ENCODE measurements around the gene SPIRE2.
"Not testable (repeated sequence)": the region's sequence is repeated elsewhere in the genome, so short reads cannot be mapped to it uniquely, and the experiment has no call there.

Gene SPIRE2

DNA sequence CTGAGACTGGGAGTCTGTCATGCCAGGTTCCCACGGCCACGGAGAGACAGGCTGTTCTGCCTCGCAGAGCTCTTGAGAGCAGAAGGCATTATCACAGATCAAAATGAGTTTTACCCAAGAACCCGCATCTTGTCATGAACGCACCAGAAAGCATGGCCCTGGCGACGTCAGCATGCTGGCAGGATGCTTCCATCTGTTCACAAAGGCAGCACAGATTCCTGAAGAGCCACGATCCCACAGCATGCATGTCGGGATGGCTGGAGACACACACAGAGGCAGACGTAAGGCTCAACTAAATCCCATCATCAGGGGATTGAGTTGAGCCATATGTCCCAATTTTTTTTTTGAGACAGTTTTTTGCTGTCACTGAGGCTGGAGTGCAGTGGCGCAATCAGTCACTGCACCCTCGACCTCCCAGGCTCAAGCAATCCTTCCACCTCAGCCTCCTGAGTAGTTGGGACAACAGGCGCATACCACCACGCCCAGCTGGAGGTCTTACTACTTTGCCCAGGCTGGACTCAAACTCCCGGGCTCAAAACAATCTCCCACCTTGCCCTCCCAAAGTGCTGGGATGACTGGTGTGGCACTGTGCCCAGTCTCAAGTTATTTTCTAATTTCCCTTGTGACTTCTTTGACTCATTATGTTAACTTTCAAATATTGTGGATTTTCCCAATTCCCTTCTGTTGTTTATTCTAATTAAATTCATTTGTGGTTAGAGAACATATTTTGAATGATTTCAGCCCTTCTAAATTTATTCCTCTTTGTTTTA lies 23.0 kb upstream of the SPIRE2 start:
- Histone ChIP-seq H3K27ac (no peak overlapping the region), H3K4me3 (no peak overlapping the region)

DNA sequence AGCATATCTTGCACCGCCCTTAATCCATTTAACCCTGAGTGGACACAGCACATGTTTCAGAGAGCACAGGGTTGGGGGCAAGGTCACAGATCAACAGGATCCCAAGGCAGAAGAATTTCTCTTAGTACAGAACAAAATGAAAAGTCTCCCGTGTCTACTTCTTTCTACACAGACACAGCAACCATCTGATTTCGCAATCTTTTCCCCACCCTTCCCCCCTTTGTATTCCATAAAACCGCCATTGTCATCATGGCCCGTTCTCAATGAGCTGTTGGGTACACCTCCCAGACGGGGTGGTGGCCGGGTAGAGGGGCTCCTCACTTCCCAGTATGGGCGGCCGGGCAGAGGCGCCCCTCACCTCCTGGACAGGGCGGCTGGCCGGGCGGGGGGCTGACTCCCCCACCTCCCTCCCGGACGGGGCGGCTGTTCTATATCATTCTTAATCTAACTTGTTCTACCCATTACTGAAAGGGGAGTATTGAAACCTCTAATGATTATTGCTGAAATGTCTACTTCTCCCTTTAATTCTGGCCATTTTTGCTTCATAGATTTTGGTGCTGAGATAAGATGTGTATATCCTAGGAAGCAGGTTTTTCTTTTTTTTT lies 21.6 kb upstream of the SPIRE2 start:
- H3K4me3 ChIP-seq, H3K27ac ChIP-seq: not testable (repeated sequence)

DNA sequence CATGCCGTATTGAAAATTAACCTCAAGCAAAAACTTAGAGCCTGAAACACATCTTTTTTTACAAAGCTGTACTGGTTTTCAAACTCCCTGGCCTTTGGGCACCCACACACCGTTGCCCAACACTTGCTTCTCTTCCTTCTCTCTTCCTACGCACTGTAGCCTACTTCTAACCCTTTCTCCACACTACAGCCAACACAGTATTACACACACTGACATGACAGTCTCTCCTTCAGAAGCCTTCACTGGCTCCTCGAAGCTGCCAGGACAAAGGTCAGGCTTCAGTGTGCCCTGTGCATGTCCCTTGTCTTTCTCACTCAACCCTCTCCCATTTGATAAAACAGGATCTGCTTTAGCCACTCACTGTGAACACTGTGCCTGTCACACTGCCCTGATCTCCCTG lies 19.8 kb upstream of the SPIRE2 start:
- H3K4me3 ChIP-seq: no peak overlapping the region
- H3K27ac ChIP-seq: no peak overlapping the region

DNA sequence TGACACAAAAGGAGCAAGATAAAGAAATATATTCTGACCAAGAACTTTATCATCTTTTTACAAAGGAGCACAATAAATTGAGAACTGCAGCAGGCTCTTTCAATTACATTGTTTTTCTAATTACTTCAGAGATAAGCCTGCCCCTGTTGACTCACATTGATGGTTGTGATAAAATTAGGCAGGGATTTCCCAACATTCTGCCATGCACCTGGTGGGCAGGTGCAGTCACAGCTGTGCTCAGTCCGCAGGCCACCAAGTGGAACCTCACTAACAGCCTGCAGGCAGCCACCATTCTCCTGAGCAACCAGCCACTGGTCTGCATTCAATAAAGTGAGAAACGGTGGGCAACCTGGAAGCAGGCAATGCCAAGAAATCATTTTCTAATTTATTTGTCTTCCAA lies 17.0 kb upstream of the SPIRE2 start:
- no peak overlapping the region for H3K27ac ChIP-seq
- no peak overlapping the region for H3K4me3 ChIP-seq

DNA sequence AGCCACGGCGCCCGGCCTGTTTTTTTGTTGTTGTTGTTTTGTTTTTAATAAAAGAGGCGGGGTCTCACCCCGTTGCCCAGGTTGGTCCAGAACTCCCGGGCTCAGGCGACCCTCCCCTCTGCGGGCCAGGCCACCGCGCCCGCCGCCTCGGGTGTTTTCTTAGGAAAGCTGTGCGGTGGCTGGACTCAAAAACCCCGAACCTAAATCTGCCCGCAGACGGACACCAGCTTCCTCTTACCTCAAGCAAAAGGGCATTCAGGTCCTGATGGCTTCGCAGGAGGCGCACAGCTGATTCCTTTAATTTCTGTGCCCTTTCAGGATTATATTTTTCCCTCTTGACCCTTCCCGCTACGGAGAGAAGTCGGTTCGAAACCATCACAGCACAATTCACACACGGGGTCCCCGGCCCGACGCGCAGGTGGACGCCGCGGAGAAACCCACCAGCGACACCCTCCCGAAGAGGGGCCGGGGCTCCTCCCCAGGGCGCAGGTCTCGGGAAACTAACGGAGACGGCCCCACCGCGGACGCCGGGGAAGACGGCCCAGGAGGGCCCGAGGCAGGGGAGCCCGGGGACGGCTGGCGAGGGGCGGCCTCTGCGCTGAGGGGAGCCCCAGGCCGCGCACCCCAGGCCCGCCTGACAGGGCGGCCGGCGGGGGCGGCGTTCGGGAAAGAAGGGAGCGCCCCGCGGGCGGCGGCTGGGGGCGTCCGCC lies 12.5 kb upstream of the SPIRE2 start:
- peak overlapping the region; percentile 66 to 82 (median 74) for H3K4me3 ChIP-seq
- H3K27ac ChIP-seq: peak overlapping the region in 9 of 21 experiments; percentile 50 to 93 (median 83)

DNA sequence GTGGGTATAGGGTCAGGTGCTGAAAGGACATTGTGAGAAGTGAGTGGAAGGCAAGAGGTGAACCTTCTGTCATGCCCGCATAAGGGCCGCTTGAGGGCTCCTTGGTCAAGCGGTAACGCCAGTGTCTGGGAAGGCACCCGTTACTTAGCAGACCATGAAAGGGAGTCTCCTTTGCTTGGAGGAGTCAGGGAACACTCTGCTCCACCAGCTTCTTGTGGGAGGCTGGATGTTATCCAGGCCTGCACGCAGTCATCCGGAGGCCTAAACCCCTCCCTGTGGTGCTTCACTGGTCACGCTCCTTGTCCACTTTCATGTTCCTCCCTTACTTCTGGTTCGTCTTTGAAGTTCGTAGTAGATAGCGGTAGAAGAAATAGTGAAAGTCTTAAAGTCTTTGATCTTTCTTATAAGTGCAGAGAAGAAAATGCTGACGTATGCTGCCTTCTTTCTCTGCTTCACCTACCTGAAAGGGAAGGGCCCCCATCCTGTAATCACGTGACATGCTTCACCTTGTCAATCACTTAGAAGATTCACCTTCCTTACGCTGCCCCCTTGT lies 9.3 kb upstream of the SPIRE2 start:
- not testable (repeated sequence) for H3K27ac ChIP-seq, H3K4me3 ChIP-seq

DNA sequence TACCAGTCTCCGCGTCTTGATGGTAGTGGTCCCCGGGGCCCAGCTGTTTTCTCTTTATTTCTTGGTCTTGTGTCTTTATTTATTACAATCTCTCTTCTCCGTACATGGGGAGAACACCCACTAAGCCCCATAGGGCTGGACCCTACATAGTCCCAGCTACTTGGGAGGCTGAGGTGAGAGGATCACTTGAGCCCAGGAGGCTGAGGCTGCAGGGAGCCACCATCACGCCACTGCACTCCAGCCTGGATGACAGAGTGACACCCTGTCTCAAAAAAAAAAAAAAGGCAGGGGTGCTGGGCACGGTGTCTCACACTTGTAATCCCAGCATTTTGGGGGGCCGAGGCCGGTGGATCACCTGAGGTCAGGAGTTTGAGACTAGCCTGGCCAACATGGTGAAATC lies 8.8 kb upstream of the SPIRE2 start:
- not testable (repeated sequence) for H3K27ac ChIP-seq, H3K4me3 ChIP-seq

DNA sequence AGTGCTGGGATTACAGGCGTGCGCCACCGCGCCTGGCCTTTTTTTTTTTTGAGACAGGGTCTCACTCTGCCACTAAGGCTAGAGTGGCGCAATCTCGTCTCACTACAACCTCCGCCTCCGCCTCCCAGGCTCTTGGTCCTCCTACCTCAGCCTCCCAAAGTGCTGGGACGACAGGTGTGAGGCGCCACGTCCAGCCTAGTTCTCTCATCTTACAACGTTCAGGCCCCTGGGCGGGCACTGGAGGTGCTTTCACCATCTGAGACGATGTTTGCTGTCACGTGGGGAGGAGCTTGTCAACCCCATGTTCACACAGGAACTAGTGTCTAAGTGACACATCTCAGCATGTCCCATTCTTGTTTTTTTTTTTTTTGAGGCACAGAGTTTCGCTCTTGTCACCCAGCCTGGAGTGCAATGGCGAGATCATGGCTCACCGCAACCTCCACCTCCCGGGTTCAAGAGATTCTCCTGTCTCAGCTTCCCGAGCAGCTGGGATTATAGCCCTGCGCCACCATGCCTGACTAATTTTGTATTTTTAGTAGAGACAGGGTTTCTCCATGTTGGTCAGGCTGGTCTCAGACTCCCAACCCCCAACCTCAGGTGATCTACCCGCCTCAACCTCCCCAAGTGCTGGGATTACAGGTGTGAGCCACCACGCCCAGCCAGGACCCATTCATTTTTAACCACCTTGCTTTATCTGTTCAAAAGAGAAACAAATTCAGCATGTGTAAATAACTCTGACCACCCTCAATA lies 6.7 kb upstream of the SPIRE2 start:
- H3K4me3 ChIP-seq: no peak overlapping the region
- no peak overlapping the region for H3K27ac ChIP-seq

DNA sequence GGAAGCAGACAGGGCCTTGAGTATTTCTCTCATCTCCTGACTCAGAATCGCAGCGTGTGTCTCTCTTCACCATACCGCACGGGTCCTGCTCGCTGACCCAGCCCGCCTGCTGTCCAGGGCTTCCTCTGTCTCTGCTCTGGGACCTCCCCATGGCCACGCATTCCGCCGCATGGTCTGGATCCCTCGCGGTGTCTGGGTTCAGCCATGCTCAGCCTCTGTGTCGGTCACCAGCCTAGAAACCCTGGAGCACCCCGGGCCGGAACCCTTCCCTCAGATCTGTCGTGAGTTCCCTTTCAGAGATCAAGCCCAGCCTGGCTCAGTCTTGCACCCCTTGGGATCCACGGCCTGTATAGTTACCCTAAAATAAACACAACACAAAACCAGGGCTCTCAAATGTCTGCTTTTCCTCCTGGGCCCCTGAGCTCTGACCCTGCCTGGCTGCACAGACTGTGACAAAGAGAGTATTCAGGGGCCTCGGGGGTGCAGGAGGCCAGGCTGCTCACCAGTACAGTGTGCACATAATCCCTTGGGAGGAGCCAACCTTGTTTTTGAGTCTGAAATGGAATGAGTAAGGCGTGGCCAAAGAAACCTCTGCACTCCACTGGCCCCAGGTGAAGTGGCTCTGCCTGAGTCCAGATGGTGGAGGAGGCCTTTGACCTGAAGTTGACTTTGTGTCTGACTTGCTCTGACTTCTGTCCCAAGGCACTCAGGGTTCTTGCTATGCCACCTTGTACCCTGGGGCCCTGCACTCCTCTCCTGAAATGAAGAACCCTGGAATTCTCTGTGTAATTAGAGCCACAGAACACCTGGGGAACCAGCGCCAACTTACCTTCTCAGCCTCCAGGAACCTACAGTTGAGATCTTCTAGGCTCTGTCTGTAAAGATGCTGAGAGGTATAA lies 5.8 kb upstream of the SPIRE2 start:
- no peak overlapping the region for H3K4me3 ChIP-seq
- H3K27ac ChIP-seq: no peak overlapping the region

DNA sequence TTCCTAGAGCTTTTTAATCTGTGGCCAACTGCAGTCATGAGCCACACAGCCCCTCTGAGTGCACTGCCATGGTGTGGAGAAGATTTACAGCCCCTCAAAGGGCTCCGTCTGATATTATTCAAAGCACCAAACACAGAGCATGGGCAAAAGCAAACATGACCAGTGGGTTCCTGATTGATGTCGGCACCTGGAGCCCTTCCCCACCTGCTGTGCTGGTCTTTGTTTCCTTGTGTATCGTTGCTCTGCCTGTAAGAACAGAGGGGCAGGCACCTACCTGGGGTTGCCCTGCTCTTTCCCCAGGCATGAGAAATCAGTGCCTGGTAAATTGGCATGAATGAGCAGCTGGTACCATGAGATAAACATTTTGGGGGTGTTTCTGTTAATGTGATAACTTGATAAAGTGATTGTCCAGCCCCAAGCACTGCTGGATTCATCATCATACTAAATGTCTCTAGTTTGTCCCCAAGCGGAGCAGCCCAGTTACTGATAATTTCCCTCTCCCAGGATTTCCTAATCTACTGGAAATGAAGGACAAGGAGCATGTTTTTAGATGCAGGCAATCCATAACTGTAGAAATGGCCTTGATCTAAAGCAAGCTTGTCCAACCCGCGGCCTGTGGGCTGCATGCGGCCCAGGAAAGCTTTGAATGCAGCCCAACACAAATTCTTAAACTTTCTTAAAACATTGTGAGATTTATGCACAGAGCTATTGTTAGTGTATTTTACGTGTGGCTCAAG lies 5.0 kb upstream of the SPIRE2 start:
- Histone ChIP-seq H3K27ac (no peak overlapping the region), H3K4me3 (no peak overlapping the region)

DNA sequence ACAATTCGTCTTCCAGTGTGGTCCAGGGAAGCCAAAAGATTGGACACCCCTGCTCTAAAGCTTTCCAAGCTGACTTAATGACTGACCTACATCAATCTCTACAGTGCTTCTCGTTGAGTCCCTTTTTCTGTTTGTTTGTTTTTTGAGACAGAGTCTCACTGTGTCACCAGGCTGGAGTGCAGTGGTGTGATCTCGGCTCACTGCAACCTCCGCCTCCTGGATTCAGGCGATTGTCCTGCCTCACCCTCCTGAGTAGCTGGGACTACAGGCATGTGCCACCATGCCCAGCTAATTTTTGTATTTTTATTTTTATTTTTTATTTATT lies 4.5 kb upstream of the SPIRE2 start:
- not testable (repeated sequence) for H3K4me3 ChIP-seq, H3K27ac ChIP-seq

DNA sequence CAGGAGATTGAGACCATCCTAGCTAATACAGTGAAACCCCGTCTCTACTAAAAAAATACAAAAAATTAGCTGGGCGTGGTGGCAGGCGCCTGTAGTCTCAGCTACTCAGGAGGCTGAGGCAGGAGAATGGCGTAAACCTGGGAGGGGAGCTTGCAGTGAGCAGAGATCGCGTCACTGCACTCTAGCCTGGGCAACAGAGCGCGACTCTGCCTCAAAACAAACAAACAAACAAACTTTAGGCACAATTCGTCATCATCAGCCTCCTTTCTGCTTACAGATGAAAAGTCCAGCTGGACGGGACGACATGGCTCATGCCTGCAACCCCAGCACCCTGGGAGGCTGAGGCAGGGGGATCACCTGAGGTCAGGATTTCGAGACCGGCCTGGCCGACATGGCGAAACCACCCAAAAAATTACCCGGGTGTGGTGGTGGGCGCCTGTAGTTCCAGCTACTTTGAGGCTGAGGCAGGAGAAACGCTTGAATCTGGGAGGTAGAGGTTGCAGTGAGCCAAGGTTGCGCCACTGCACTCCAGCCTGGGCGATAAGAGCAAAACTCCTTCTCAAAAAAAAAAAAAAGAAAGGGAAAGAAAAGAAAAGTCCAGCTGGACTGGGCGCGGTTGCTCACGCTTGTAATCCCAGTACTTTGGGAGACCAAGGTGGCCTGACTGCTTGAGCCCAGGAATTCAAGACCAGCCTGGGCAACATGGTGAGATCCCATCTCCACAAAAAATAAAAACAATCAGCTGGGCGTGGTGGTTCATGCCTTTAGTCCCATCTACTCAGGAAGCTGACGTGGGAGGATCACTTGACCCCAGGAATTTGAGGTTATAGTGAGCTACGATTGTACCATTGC lies 1.5 kb upstream of the SPIRE2 start:
- Histone ChIP-seq H3K27ac (no peak overlapping the region), H3K4me3 (no peak overlapping the region)

DNA sequence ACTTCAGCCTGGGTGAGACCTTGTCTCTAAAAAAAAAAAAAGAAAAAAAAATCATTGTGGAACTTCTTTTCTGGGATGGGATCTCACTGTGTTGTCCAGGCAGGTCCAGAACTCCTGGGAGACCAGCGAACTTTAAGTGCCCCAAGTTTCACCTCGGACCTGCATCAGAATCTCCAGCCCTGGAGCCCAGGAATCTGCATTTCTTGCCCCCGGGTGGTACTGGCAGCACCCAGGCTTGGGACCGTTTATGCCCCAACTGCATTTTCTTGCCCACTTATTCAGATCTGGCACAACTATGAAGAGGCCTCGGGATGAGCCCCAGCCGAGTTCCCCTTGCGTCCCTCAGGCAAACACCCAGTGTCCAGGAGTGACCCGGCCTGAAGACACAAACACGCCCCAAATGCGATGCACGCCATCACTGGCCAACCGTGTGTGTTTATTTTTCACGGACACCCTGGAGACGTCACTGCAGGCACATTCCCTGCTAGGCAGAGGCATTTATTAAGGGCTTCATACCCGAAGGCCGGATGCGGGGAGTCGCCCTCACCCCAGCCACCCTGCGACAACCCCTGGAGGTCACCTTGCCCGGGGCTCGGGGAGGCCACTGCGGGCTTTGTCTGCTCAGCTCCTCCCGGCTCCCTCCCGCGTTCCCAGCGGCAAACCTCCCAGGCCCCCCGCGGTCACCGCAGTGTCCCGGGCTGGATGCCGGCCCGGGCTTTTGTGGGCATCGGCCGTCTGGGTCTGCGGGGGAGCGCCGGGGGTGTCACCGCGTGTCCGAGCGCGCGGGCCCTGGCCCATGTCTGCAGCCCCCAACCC lies 684 bp upstream of the SPIRE2 start:
- Histone ChIP-seq H3K27ac (peak overlapping the region in 6 of 21 experiments; percentile 13 to 68 (median 60)), H3K4me3 (peak overlapping the region; percentile 9 to 52 (median 42))

DNA sequence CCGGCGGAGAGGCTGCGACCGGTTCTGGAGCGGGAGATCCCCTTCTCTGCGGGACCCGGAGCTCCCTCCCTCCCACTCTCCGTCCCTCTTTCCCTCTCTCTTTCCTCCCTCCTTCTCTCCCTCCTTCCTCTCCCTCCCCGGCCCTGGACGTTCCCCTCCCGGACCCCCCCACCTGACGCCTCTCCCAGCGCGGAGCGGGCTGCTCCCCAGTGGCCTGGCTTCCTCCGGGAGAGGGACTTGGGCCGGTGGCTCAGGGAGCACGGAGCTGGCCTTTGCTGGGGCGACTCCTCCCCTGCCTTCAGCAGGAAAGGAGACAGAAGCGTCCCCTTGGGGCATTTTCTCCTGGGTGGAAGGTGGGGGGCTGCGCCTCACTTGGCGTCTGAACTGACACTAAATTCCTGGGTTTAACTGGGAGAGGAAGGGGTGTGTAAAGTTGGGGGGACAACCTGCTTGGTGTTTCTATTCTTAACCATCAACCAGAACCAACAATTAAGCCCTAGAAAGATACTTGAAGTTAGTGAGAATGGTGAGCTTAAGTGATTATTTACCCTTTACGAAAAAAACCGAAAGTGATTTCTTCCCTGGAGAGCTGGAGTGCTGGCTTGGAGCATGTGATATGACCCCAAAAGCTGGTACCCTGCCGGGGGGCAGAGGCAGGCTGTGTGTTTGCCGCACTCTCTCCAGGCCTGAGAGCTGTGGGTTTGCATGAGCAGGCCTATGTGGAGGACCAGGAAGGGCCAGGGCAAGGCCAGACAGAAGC lies 775 bp downstream of the SPIRE2 start:
- peak overlapping the region in 6 of 7 experiments; percentile 5 to 52 (median 38) for H3K4me3 ChIP-seq
- no peak overlapping the region for H3K27ac ChIP-seq

DNA sequence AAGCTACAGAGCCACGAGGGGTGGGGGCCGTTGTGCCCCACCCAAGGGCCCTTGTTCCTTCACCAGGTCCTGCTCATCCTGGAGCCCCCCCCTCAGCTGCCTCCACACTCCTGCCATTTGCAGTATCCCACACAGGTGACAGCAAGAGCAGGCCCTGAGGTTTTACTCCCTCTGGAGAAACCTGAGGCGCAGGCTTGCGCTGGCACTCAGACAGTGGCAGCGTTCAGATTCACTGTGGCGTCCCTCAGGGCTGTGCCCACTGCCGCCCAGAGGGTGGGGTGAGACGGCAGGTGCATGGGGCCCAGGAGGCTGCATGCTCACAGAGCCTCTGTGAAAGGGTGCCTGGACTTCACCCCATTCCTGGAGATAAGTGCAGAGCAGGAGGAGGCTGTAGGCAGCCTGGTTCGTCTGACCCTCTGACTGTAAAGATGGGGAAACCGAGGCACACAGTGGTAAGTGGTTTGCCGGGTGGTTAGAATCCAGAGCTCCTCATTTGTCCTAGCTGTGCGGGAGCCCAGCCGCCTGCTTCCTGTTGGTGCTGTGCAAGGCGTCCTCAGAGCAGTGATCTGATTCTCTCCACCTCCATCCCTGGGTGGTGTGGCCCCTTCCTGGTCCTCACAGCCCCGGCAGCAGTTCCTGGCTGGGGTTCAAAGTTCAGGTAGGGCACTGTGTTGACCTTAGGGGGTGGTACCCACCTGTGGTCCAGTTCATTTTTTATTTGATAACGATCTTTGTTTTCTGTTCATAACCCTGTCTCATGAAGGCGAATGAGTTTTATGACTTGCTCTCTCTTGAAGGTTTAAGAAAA lies 1.6 kb downstream of the SPIRE2 start:
- H3K27ac ChIP-seq: no peak overlapping the region
- H3K4me3 ChIP-seq: no peak overlapping the region
